Mucosa of descending colon (tissue), 3 donors: Measurements from ENCODE around the gene OR56A4. TPM values are rescaled to one million over a fixed set of nuclear protein-coding genes. Genes with fewer than 3 reads are reported as not detected.

Experiments used
- ATAC-seq: fragments of 200-7000 bp; cut with Tn5 transposase; one replicate; pipeline ENCODE4 v1.9.1; 2020; ENCODE audit warnings: mild to moderate bottlenecking, moderate library complexity
- DNase-seq, 3 donors: peaks; one replicate each; pipeline ENCODE4 v3.0.0-alpha.2; 2020
- H3K36me3 ChIP-seq: fragments of 200-600 bp; one replicate; pipeline ENCODE4 v1.8.0; 2021; ENCODE audit warnings: low read depth, mild to moderate bottlenecking
- H3K4me1 ChIP-seq: fragments of 200-600 bp; one replicate; pipeline ENCODE4 v1.8.0; 2021; ENCODE audit warnings: low read depth, mild to moderate bottlenecking
- H3K4me3 ChIP-seq: fragments of 200-600 bp; one replicate; pipeline ENCODE4 v1.8.0; 2021; ENCODE audit warnings: mild to moderate bottlenecking
- H3K9me3 ChIP-seq: fragments of 200-600 bp; one replicate; pipeline ENCODE4 v1.8.0; 2021; ENCODE audit warnings: mild to moderate bottlenecking
- intact Hi-C, 2 donors: fragments of 100-400 bp; cut with DNase I in 1 of 2; cut with micrococcal nuclease in 1 of 2; formaldehyde crosslinking; loops; one replicate each; pipeline versions ENCODE4 v1.11.0 to v1.11.1; 2022; cut with DNase I, micrococcal nuclease
- total RNA-seq, 3 donors: library from RNA; stranded (reverse); fragmentation: NEBNext Ultra II Directional in 2 of 3; extraction: Animal tissue kit (Norgen Biotek cat#: 25700) in 2 of 3; gene quantifications; one replicate each; pipeline versions ENCODE4 v1.2.1 to v1.2.4, GENCODE V29; 2021 to 2023
- TF ChIP-seq, protein P1 (sequence below): fragments of 200-600 bp; IDR thresholded peaks from one replicate; pipeline ENCODE4 v1.8.0; 2022; ENCODE audit warnings: antibody characterized with exemption, mild to moderate bottlenecking
- donor health status: DM: no; HTN: no; CAD: no; lungs with moderate emphysema.
- donor health status: DM: no; HTN: no; CAD: no.
- donor health status: DM: no; HTN: yes; CAD: no.

The OR56A4 gene
- total RNA-seq, 3 donors from 2014 or later = 0.10 to 0.20 TPM; not detected in 1

DNA sequence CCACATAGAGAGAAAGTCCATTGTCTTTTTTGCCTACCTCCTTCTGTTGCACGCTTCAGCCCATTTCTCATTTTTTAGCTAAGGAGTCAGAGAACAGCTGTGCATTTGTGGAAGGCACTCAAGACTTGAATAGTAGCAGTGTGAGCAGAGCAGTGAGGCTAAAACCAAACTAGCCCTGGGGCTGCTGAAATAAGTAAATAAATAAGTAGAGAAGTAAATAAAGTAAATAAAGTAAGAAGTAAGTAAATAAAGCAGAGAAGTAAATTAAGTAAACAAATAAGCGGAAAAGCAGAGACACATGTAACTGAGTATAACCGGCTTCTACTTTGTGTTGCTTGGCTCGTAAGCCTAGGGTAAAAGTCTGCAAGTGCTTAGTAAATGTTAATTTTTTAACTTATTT, 17.5 kb downstream of the OR56A4 start:
- ATAC-seq (no peak), DNase-seq (no peak)
- H3K36me3 ChIP-seq = no peaks in the 10 kb centered on the region
- no peak overlapping the region for H3K4me3 ChIP-seq
- TF ChIP-seq, protein P1, sequence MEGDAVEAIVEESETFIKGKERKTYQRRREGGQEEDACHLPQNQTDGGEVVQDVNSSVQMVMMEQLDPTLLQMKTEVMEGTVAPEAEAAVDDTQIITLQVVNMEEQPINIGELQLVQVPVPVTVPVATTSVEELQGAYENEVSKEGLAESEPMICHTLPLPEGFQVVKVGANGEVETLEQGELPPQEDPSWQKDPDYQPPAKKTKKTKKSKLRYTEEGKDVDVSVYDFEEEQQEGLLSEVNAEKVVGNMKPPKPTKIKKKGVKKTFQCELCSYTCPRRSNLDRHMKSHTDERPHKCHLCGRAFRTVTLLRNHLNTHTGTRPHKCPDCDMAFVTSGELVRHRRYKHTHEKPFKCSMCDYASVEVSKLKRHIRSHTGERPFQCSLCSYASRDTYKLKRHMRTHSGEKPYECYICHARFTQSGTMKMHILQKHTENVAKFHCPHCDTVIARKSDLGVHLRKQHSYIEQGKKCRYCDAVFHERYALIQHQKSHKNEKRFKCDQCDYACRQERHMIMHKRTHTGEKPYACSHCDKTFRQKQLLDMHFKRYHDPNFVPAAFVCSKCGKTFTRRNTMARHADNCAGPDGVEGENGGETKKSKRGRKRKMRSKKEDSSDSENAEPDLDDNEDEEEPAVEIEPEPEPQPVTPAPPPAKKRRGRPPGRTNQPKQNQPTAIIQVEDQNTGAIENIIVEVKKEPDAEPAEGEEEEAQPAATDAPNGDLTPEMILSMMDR = no peak
- no peaks in the 10 kb centered on the region for H3K4me1 ChIP-seq
- no peaks in the 10 kb centered on the region for H3K9me3 ChIP-seq
- intact Hi-C loops = no loop called here

DNA sequence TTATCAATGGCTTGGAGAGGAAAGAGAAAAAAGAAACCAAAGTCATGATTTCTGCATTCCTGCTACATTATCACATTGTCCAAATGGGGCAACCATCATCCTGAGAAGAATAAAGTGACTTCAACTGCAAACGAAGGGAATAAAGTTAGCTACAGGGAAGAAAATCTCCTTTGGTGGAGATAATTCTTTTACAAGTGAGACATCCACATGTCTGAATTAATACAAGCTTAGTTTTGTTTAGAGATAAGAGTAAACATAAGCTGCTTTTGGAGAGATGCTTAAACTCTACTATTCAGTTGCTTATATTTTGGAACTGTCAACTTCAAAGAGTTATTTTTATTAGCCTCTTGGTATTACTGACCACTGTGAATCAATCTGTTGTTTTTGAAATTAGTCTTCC, 19.9 kb downstream of the OR56A4 start, which contains the start of gene OR52L1:
OR52L1 (minus strand) TSS at position 101 of the 400 bp plus-strand sequence; CDS start at position 46, 55 bp downstream.
- no peaks in the 10 kb centered on the region for H3K9me3 ChIP-seq
- ATAC-seq = no peak
- H3K4me3 ChIP-seq = no peak within 1 kb of the TSS
- intact Hi-C loops = no loop called here
- no peaks in the 10 kb centered on the region for H3K36me3 ChIP-seq
- H3K4me1 ChIP-seq = no peaks in the 10 kb centered on the region
- no peak for DNase-seq
- TF ChIP-seq, protein P1 = no peak

- no peaks in the 10 kb centered on the region for H3K9me3 ChIP-seq
- no peak for ATAC-seq
- intact Hi-C loops = no loop called here
- no peaks in the 10 kb centered on the region for H3K36me3 ChIP-seq
- no peaks in the 10 kb centered on the region for H3K4me1 ChIP-seq
- no peak for DNase-seq
- no peak overlapping the region for H3K4me3 ChIP-seq
- TF ChIP-seq, protein P1 = no peak
These were observed 23.3 kb downstream of the OR56A4 start for GRCh38 chr11:5983443-5983842.

- H3K9me3 ChIP-seq = no peaks in the 10 kb centered on the region
- no peak for ATAC-seq
- DNase-seq = no peak
- TF ChIP-seq, protein P1 = no peak
- H3K36me3 ChIP-seq = no peaks in the 10 kb centered on the region
- intact Hi-C loops = no loop called here
- no peak overlapping the region for H3K4me3 ChIP-seq
- H3K4me1 ChIP-seq = no peaks in the 10 kb centered on the region
These were observed 33.2 kb downstream of the OR56A4 start for GRCh38 chr11:5973530-5973929.

DNA sequence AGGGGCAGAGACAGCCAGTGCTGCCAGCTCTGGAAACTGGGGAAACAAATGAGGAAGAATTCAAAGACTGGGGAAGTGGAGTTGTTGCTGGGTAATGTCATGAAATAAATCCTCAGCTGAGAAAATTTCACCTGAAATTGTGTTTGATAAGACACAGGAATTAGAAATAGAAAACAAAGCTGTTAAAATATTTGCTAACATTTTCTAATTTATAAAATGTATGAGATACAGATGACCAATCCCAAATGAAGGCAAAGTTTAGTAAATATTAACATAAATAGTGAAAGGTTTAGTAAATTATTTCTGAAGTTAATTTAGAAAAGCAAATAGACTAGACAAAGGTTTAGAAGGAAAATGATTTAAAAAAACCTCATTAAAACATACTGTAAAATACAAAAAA, 38.4 kb downstream of the OR56A4 start, which contains the start of gene OR56A5:
OR56A5 (minus strand) TSS at position 101 of the 400 bp plus-strand sequence; CDS start at position 101, 0 bp downstream.
- Histone ChIP-seq H3K4me3 (no peak within 1 kb of the TSS), H3K9me3 (peaks cover 14% of the 10 kb centered on the region), H3K4me1 (no peaks in the 10 kb centered on the region), H3K36me3 (no peaks in the 10 kb centered on the region)
- ATAC-seq = no peak
- TF ChIP-seq, protein P1 = no peak
- intact Hi-C loops = no loop called here
- no peak for DNase-seq

DNA sequence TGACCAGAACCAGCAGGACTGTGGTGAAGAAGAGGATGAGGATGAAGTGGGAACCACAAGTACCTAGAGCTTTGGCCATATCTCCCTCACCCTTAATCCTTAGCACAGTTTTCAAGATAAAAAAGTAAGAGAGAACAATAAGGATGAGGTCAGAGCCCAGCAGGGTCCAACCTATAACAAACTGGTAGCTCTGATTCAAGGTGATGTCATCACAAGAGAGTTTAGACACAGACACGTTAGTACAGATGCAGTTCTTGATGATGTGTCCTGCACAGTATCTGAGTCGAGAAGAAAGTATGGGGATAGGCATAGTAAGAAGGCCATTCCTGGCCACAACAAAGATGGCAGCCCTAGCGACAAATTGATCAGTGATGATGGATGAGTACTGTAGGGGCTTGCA, 39.0 kb downstream of the OR56A4 start:
- peaks cover 20% of the 10 kb centered on the region for H3K9me3 ChIP-seq
- DNase-seq = no peak
- TF ChIP-seq, protein P1 = no peak
- no peak overlapping the region for H3K4me3 ChIP-seq
- H3K4me1 ChIP-seq = no peaks in the 10 kb centered on the region
- intact Hi-C loops = no loop called here
- H3K36me3 ChIP-seq = no peaks in the 10 kb centered on the region
- ATAC-seq = no peak
